K562 (cell line): ENCODE measurements around the gene PKP1. TPM values are rescaled to one million over a fixed set of nuclear protein-coding genes. Genes with fewer than 3 reads are reported as not detected.

ENCODE experiments used
- ATAC-seq: fragments of 200-7000 bp; cut with Tn5 transposase; 3 replicates; pipeline ENCODE4 v1.9.1; 2020; ENCODE audit warnings: moderate library complexity
- BruUV-seq: library from RNA; stranded (reverse); fragments of 400-500 nt; replicated peaks from 2 replicates; lab custom pipeline; 2021; lab: Mats Ljungman, UMichigan
- CTCF ChIA-PET: fragments of 300-600 bp; formaldehyde crosslinking; extraction: SDS; loops from one replicate; lab custom pipeline; 2021; ENCODE audit warnings: low intra/inter-chr PET ratio; lab: Yijun Ruan, JAX
- POLR2A ChIA-PET: fragments of 300-600, 350-650 bp; sonication (Branson Sonifier 250); formaldehyde crosslinking; extraction: SDS; loops from one replicate; lab custom pipeline; 2021; ENCODE audit warnings: antibody characterized with exemption, inconsistent platforms; lab: Yijun Ruan, JAX
- DNase-seq, 4 experiments: peaks; one replicate each; pipeline versions ENCODE4 v3.0.0 to v3.0.0-alpha.2; 2011 to 2018; ENCODE audit warnings: low spot score in 3 of 4, mixed read lengths in 3 of 4; ENCODE audit errors: extremely low read depth in 1 of 4
- FAIRE-seq: peaks from 2 replicates; lab custom pipeline; 2011; peaks lifted over from hg19 to GRCh38; lab: Jason Lieb, UNC
- H2AFZ ChIP-seq: 2 replicates; pipeline ENCODE4 v1.6.0; 2011; ENCODE audit warnings: low read depth, low read length, control low read depth, inconsistent platforms
- H3K27ac ChIP-seq: fragments of 200-600 bp; 3 replicates; pipeline ENCODE4 v1.8.0; 2011; ENCODE audit warnings: low read depth, mild to moderate bottlenecking, control low read depth, inconsistent platforms, low read length, moderate library complexity, mixed read lengths; ENCODE audit errors: extremely low read depth
- H3K27me3 ChIP-seq, 2 experiments: fragments of 300-600 bp in 1 of 2; 2 replicates in 1 of 2; 3 replicates in 1 of 2; pipeline versions ENCODE4 v1.6.0 to v1.8.0; 2011; ENCODE audit warnings: inconsistent platforms in 2 of 2, low read length in 2 of 2, mild to moderate bottlenecking in 1 of 2, mixed read lengths in 1 of 2, moderate library complexity in 1 of 2; ENCODE audit not compliant: control insufficient read depth in 2 of 2, insufficient read depth in 2 of 2
- H3K36me3 ChIP-seq: fragments of 300-600 bp; 3 replicates; pipeline ENCODE4 v1.8.0; 2011; ENCODE audit warnings: mild to moderate bottlenecking, low read length, inconsistent platforms; ENCODE audit not compliant: control insufficient read depth, insufficient read depth
- H3K4me1 ChIP-seq, 2 experiments: fragments of 200-600 bp in 1 of 2; replicated peaks in 1 of 2; 2 replicates in 1 of 2; 3 replicates in 1 of 2; pipeline versions ENCODE4 v1.5.1 to v1.8.0; 2011; ENCODE audit warnings: inconsistent platforms in 2 of 2, low read length in 2 of 2, mild to moderate bottlenecking in 1 of 2, mixed read lengths in 1 of 2, moderate library complexity in 1 of 2; ENCODE audit not compliant: control insufficient read depth in 2 of 2, insufficient read depth in 2 of 2
- H3K4me2 ChIP-seq: 2 replicates; pipeline ENCODE4 v1.6.1; 2011; ENCODE audit warnings: low read length, control low read depth, inconsistent platforms, mixed read lengths; ENCODE audit not compliant: insufficient read depth
- H3K4me3 ChIP-seq: fragments of 200-600 bp; sonication (generic), shearing (Covaris generic); 2 replicates; pipeline ENCODE4 v1.5.1; 2016; ENCODE audit warnings: control low read depth, inconsistent platforms
- H3K79me2 ChIP-seq: fragments of 200-600 bp; 3 replicates; pipeline ENCODE4 v1.8.0; 2011; ENCODE audit warnings: low read length, inconsistent platforms; ENCODE audit not compliant: control insufficient read depth, insufficient read depth
- H3K9ac ChIP-seq, 2 experiments: 2 replicates each; pipeline versions ENCODE4 v1.6.0 to v1.6.1; 2011; ENCODE audit warnings: low read depth in 2 of 2, low read length in 2 of 2, control low read depth in 1 of 2, inconsistent platforms in 1 of 2, mild to moderate bottlenecking in 1 of 2, mixed read lengths in 1 of 2; ENCODE audit not compliant: insufficient read depth in 1 of 2
- H3K9me1 ChIP-seq: one replicate; pipeline ENCODE4 v1.6.0; 2011; ENCODE audit warnings: inconsistent platforms, mild to moderate bottlenecking, low read length, moderate library complexity; ENCODE audit not compliant: control insufficient read depth, insufficient read depth
- H3K9me3 ChIP-seq: replicated peaks from 2 replicates; pipeline ENCODE4 v1.5.1; 2011; ENCODE audit warnings: low read depth, low read length, inconsistent platforms; ENCODE audit not compliant: control insufficient read depth, insufficient read depth
- H4K20me1 ChIP-seq: replicated peaks from 2 replicates; pipeline ENCODE4 v1.6.1; 2011; ENCODE audit warnings: low read length, inconsistent platforms, mixed read lengths; ENCODE audit not compliant: control insufficient read depth, insufficient read depth
- CBX3 ChIP-seq, 2 experiments: IDR thresholded peaks; 1 replicate in 1 of 2; 2 replicates in 1 of 2; pipeline ENCODE4 v1.6.1; 2012; ENCODE audit warnings: inconsistent platforms in 2 of 2, low read length in 2 of 2, borderline replicate concordance in 1 of 2, control low read depth in 1 of 2
- E4F1 ChIP-seq: fragments of 250-450 bp; sonication (Bioruptor Pico); IDR thresholded peaks from 2 replicates; pipeline ENCODE4 v1.5.0; 2021; ENCODE audit warnings: mild to moderate bottlenecking, borderline replicate concordance
- ESRRA ChIP-seq: fragments of 450-650 bp; IDR thresholded peaks from 2 replicates; pipeline ENCODE4 v1.6.1; 2014; ENCODE audit warnings: low read depth, mild to moderate bottlenecking, moderate library complexity, borderline replicate concordance
- MYNN ChIP-seq, 2 experiments: sonication (generic); formaldehyde crosslinking in 1 of 2; IDR thresholded peaks; 2 replicates each; pipeline versions ENCODE4 v1.5.0 to v1.6.1; 2016 to 2020; ENCODE audit warnings: antibody characterized with exemption in 1 of 2, missing genetic modification reagents in 1 of 2
- NCOA1 ChIP-seq: fragments of 450-650 bp; IDR thresholded peaks from 2 replicates; pipeline ENCODE4 v1.6.1; 2016; ENCODE audit warnings: low read depth
- RBM25 ChIP-seq: fragments of 200-400 bp; formaldehyde crosslinking; IDR thresholded peaks from 2 replicates; pipeline ENCODE4 v1.6.1; 2018; ENCODE audit warnings: low read length, low read depth, moderate library complexity; ENCODE audit not compliant: severe bottlenecking
- TFE3 ChIP-seq: fragments of 450-650 bp; formaldehyde crosslinking; IDR thresholded peaks from 2 replicates; pipeline ENCODE4 v1.4.0; 2020; ENCODE audit warnings: mild to moderate bottlenecking, mixed read lengths
- ZC3H11A ChIP-seq: IDR thresholded peaks from 2 replicates; pipeline ENCODE4 v1.6.1; 2012; ENCODE audit warnings: low read depth, low read length, improper control_type of control experiment
- WGBS: fragments of 100-300 bp; shearing (Covaris generic); methylation state at CpG from one replicate; pipeline ENCODE4 v1.1.6; 2016; ENCODE audit warnings: low coverage, mixed read lengths; ENCODE audit not compliant: insufficient coverage; ENCODE audit errors: missing lambda C conversion rate; 5-methylcytosine and 5-hydroxymethylcytosine counted together
- in situ Hi-C: fragments of 300-500 bp; cut with MboI; formaldehyde crosslinking; loops from 4 replicates; pipeline ENCODE4 v1.15.0; 2018; ENCODE audit warnings: inconsistent platforms, mixed read lengths
- intact Hi-C: fragments of 100-400 bp; cut with micrococcal nuclease; formaldehyde crosslinking; loops from 2 replicates; pipeline ENCODE4 v1.14.2; 2022
- polyA plus RNA-seq, 8 experiments: library from polyadenylated mRNA; depleted of rRNA in 4 of 8; stranded (reverse) in 5 of 8; unstranded in 3 of 8; fragments of >200 nt; fragmentation: Nextera tagmentation in 2 of 8; fragmentation: Illumina TruSeq in 1 of 8; extraction: Ambion mirVana in 2 of 8; extraction: Trizol in 1 of 8; gene quantifications; 2 replicates each; pipeline versions ENCODE4 v1.2.1 to v1.2.3, GENCODE V29; 2011 to 2014; ENCODE audit warnings: inconsistent platforms in 1 of 8, missing spikeins in 1 of 8
- total RNA-seq, 7 experiments: library from RNA; depleted of rRNA in 6 of 7; stranded (reverse); fragments of >200 nt in 6 of 7; fragmentation: Illumina TruSeq in 2 of 7; extraction: Trizol in 2 of 7; gene quantifications; 2 replicates each; pipeline versions ENCODE4 v1.2.1 to v1.2.3, GENCODE V29; 2011 to 2021; ENCODE audit warnings: low replicate concordance in 1 of 7

Gene PKP1
- total and polyA plus RNA-seq, 9 of the 15 experiments (the other 6 are each of a cell fraction or from before 2014, with no cell fraction given), result not detected

- TF ChIP-seq E4F1, result no peak
- no peak for TF ChIP-seq CBX3 (IDR thresholded peaks at IDR 0.05; ENCODE audit: borderline replicate concordance in 1 of 2, low read length in 2 of 2)
- no peak for TF ChIP-seq NCOA1
- 0 out of 2 replicates have a peak, but pooled peaks have one; percentile 32 for TF ChIP-seq TFE3 (CRISPR knock-in tag)
- TF ChIP-seq, all 486 proteins: peak for 5
Observed at GRCh38 chr1:201335174-201335870, 52.0 kb downstream of the PKP1 start (continued).

- ChIA-PET CTCF (no interaction called here), POLR2A (no interaction called here)
- no peaks in the 10 kb centered on the region; the same call in 1 of the 2 replicates for H4K20me1 ChIP-seq
- H3K27me3 ChIP-seq, result peaks cover 19 to 62% of the 10 kb centered on the region in 2 experiments
- no TSS peak for BruUV-seq
- no peaks in the 10 kb centered on the region for H3K79me2 ChIP-seq
- ATAC-seq, result no peak
- H3K9me3 ChIP-seq, result no peaks in the 10 kb centered on the region
- intact Hi-C loops (no loop called here), in situ Hi-C loops (no loop called here)
- TF ChIP-seq RBM25 (peak; percentile 32), MYNN (IDR thresholded peaks at IDR 0.05) (no peak), MYNN (CRISPR knock-in tag; IDR thresholded peaks at IDR 0.05) (no peak), ZC3H11A (no peak), ESRRA (peak; percentile 32; the same call in 1 of the 2 replicates)
- no peaks in the 10 kb centered on the region for H3K9me1 ChIP-seq
- H3K36me3 ChIP-seq, result no peaks in the 10 kb centered on the region
- no peaks in the 10 kb centered on the region for H3K4me1 ChIP-seq
- FAIRE-seq, result no peak
- no peak overlapping the region for H3K4me3 ChIP-seq
- 0% methylated on average over 3 of the region's 3 CpGs for WGBS
- no peak overlapping the region for H2AFZ ChIP-seq
- H3K9ac ChIP-seq, result no peak overlapping the region
- H3K27ac ChIP-seq, result no peak overlapping the region
- DNase-seq, result no peak
- H3K4me2 ChIP-seq, result no peak overlapping the region
Observed at GRCh38 chr1:201335901-201336300, 52.6 kb downstream of the PKP1 start.
